Dermis microvascular lymphatic vessel endothelial cell (primary cell): ENCODE data around the gene ATP7B. TPM values are rescaled to one million over a fixed set of nuclear protein-coding genes. Genes with fewer than 3 reads are reported as not detected.
"Not testable (repeated sequence)": the region's sequence is repeated elsewhere in the genome, so short reads cannot be mapped to it uniquely, and the experiment has no call there.

Experiments
- DNase-seq, 2 donors: peaks; one replicate each; pipeline versions ENCODE4 v3.0.0 to v3.0.0-alpha.2; 2010; ENCODE audit warnings: low read depth in 2 of 2
- total RNA-seq: library from RNA; depleted of rRNA; stranded (reverse); fragments of >200 nt; gene quantifications from 2 replicates; pipeline ENCODE4 v1.2.1, GENCODE V29; 2014

The ATP7B gene
- total RNA-seq, 1 donor from 2014 or later = 5.1 TPM

- DNase-seq = no peak
Measured at GRCh38 chr13:51922771-51923480, 88.3 kb downstream of the ATP7B start.

DNA sequence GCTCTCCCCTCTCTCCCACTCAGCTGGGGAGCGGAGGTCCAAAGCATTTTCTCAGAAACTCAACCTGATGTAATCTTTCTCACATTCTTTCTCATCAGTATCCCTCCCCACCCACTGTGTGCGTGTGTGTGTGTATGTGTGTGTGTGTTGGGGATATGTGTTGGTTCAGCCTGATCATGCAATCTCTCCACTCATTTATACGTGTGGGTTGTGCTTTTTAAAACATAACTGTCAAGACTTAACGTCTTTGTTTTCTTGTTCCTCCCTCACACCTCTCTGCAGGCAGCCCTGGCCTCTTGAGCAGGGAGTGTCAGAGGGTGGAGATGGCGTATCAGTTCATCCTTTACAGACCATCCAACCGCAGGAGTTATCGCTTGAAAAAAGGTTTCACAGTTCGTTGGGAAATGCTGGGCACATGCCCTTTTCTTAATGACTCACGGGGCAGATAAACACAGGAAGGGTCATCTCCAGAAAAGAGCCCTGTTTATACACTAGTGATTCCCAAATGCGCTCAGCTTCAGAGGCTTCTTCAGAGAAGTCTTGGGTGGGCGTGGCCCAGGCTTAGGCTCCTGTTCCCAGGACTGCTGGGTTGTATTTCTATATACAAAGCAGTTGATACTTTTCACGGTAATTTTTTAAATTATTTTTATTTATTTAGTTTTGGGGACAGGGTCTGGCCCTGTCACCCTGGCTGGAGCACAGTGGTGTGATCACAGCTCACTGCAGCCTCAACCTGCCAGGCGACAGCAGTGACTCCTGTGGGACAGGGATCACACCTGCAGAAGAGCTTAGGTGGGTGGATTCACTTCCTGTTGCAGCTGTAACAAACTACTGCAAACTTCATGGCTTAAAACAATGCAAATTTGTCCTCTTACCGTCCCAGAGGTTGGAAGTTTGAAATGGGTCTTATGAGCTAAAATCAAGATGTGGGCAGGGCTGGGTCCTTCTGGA is 89.2 kb downstream of the ATP7B start:
- DNase-seq = no peak

- DNase-seq = no peak
Measured at GRCh38 chr13:51920786-51921185, 90.5 kb downstream of the ATP7B start.

DNA sequence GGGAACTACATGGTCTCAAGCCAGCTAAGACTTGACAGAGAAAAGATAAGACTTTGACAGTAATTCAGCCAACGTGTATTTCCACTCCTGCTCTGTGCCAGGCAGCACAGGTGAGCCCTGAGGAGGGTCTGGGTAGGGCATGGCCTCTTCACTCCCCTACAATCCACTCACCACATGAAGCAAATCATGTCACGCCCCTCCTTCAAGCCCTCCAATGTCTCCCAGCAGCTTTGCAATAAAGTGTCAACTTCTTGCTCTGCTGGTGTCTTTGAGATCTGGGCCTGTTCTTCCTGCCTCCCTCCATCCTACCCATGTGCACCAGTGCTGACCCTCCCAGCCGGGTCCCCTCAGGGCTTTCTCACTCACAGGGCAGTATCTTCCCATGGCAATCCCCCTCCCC is 91.0 kb downstream of the ATP7B start:
- DNase-seq = no peak

GRCh38 chr13:51919531-51919930 is 91.7 kb downstream of the ATP7B start:
- DNase-seq = no peak

- no peak for DNase-seq
Measured at GRCh38 chr13:51916962-51917361, 94.3 kb downstream of the ATP7B start.

GRCh38 chr13:51916051-51916818 is 95.0 kb downstream of the ATP7B start:
- no peak for DNase-seq

GRCh38 chr13:51914137-51914493 is 97.1 kb downstream of the ATP7B start:
- DNase-seq = no peak

GRCh38 chr13:51913421-51914136 is 97.7 kb downstream of the ATP7B start:
- DNase-seq = no peak

- DNase-seq = no peak
Measured at GRCh38 chr13:51912511-51913225, 98.6 kb downstream of the ATP7B start.

- no peak for DNase-seq
Measured at GRCh38 chr13:51912091-51912490, 99.2 kb downstream of the ATP7B start.

DNA sequence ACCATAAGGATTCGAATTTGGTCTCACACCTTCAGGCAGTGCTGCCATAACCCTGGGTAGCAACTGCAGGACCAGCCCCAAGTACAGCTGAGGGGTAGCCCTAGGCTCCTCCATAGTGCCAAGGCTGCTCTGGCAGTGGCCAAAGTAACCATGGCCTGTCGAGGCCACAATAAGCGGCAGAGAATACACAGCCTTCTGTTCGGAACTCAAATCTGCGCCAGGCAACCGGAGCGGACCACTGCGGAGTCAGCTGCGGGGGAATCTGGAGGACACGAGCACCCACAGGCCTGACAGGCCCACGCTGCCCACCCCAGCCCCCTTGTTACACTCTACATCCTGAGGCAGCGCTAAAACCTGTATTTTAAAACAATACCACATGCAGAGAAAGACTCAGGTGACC is 100.7 kb downstream of the ATP7B start:
- no peak for DNase-seq

GRCh38 chr13:51909265-51909664 is 102.0 kb downstream of the ATP7B start:
- DNase-seq = not testable (repeated sequence)

DNA sequence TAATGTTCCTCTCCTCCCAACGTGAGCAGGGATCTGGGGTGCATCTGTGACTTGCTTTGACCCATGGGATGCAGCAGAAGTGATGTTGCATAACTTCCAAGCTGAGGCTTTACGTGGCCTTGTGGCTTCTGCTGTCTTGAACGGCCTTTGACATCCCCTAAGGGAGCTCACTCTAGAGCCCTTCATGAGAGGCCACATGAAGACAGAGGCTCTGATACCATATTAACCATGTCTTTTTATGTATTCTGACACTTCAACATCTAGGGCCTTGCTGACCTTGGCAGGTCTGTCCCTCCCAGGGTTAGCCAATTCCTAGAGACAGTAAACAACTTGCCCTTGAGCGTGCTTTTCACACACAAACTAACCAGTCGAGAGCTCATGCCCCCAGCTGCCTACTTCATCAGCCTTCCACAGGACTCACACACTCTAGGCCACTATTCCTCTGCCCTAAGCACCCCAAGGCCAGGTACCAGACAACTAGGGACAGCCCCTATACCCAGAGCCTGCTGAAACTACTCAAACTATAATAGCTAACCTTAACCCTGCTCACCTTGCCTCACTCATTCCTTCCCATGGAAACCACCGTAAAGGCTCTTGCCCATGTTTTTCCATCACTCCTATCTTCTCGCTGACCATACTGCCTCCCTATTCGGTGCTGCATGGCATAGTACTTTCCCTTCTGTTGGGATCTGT is 104.1 kb downstream of the ATP7B start:
- DNase-seq = no peak

DNA sequence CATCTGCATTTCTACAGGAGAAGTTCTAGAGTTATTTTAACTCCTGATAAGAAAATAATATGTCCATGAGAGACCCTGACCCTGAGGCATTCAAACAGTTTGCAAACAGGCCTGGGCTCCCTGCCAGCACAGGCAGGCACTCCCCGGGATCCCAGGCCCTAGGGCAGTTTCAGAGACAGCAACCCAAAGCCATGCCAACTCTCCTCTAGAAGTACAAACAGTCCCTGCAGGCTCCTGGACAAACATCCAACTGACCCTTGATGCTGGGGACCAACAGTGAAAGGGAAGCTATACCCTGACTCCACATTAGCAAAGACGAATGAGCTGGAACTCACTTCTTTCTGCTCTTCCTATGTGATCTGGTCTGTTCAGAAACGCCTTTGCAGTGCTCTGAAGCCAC is 104.7 kb downstream of the ATP7B start:
- DNase-seq = no peak

GRCh38 chr13:51905787-51906186 is 105.5 kb downstream of the ATP7B start:
- DNase-seq = no peak

DNA sequence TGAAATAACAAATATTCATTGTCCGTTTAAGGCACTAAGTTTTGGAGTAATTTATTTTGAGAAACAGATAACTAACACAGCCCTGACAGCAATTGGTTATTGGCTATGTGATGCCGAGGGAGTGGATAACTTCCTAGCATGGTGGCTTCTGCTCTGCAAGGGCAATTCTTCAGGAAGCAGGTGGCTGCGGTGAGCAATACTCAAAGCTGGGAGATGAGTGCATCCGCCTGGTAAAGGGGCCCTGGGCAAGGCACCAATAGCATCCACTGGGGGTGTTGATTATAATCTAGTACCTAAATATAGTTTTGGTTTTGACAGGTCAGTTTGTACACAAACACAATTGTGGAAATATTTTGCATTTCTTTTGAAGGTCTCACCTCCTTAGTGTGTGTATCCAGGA is 108.5 kb downstream of the ATP7B start:
- DNase-seq = no peak

DNA sequence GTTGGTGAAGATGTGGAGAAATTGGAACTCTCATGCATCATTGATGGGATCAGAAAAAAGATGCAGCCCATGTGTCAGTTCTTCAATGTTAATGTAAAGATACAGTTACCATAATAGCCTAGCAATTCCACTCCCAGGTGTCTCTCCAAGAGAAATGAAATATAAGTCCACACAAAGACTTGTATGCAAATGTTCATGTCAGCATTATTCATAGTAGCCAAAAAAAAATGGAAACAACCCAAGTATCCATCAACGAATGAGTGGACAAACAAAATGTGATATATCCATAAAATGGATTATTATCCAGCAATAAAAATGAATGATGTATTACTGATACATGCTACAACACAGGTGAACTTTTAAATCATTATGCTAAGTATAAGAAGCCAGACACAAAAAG is 110.8 kb downstream of the ATP7B start:
- DNase-seq = no peak

GRCh38 chr13:51895906-51896888 is 115.1 kb downstream of the ATP7B start:
- DNase-seq = peak; percentile 36 to 66
